Stimulated activated CD8-positive, alpha-beta memory T cell treated with anti-CD3 and anti-CD28 coated beads, Interleukin-7, amount 100 ng/mL, for 48 hours (primary cell): ENCODE results near the gene BCAS3.

Experiments
- DNase-seq, 2 donors: peaks; one replicate each; pipeline ENCODE4 v3.0.0-alpha.2; 2020; ENCODE audit warnings: low read depth in 1 of 2; ENCODE audit errors: extremely low read depth in 1 of 2

Gene BCAS3

GRCh38 chr17:61400717-61401388 lies 723.2 kb downstream of the BCAS3 start:
- no peak for DNase-seq

GRCh38 chr17:61401389-61402072 lies 723.9 kb downstream of the BCAS3 start:
- DNase-seq: no peak

GRCh38 chr17:61402073-61402541 lies 724.5 kb downstream of the BCAS3 start:
- DNase-seq: no peak

GRCh38 chr17:61402978-61403800 lies 725.5 kb downstream of the BCAS3 start:
- no peak for DNase-seq

GRCh38 chr17:61403801-61404662 lies 726.4 kb downstream of the BCAS3 start:
- no peak for DNase-seq

- DNase-seq: no peak
Observed at GRCh38 chr17:61404663-61404912, 726.9 kb downstream of the BCAS3 start.

GRCh38 chr17:61404913-61405685 lies 727.4 kb downstream of the BCAS3 start:
- no peak for DNase-seq

GRCh38 chr17:61405686-61406536 lies 728.3 kb downstream of the BCAS3 start:
- no peak for DNase-seq

- no peak for DNase-seq
Observed at GRCh38 chr17:61406537-61406845, 728.8 kb downstream of the BCAS3 start.

GRCh38 chr17:61406971-61407911 lies 729.6 kb downstream of the BCAS3 start:
- no peak for DNase-seq

GRCh38 chr17:61408151-61409041 lies 730.7 kb downstream of the BCAS3 start:
- no peak for DNase-seq

GRCh38 chr17:61409301-61410112 lies 731.9 kb downstream of the BCAS3 start:
- no peak for DNase-seq

- DNase-seq: peak in 1 of 2 donors; percentile 49
Observed at GRCh38 chr17:61410141-61411010, 732.7 kb downstream of the BCAS3 start.

GRCh38 chr17:61411011-61411260 lies 733.3 kb downstream of the BCAS3 start:
- no peak for DNase-seq

- DNase-seq: no peak
Observed at GRCh38 chr17:61411261-61412142, 733.9 kb downstream of the BCAS3 start.
